NOMO-1 treated with dmso at 0.1 percent for 144 hours (cell line): ENCODE measurements around the gene FCRL6.
A peak's percentile ranks its signal among the peaks of the same experiment; 100 is the strongest.

Experiments used
- DNase-seq: peaks from one replicate; lab custom pipeline; 2025; ENCODE audit not compliant: unreplicated experiment; lab: John Stamatoyannopoulos, UW

FCRL6 gene

GRCh38 chr1:159835356-159835755 lies 33.2 kb downstream of the FCRL6 start:
- no peak for DNase-seq

GRCh38 chr1:159835862-159836525 lies 33.8 kb downstream of the FCRL6 start:
- no peak for DNase-seq

- no peak for DNase-seq
Observed at GRCh38 chr1:159838715-159839114, 36.6 kb downstream of the FCRL6 start.

- no peak for DNase-seq
Observed at GRCh38 chr1:159839116-159839849, 37.1 kb downstream of the FCRL6 start.

GRCh38 chr1:159841749-159842148 lies 39.6 kb downstream of the FCRL6 start:
- no peak for DNase-seq

- no peak for DNase-seq
Observed at GRCh38 chr1:159843459-159843858, 41.3 kb downstream of the FCRL6 start.

GRCh38 chr1:159845751-159846629 lies 43.8 kb downstream of the FCRL6 start:
- no peak for DNase-seq

- DNase-seq = no peak
Observed at GRCh38 chr1:159847231-159847630, 45.1 kb downstream of the FCRL6 start.

- DNase-seq = no peak
Observed at GRCh38 chr1:159848326-159848725, 46.2 kb downstream of the FCRL6 start.

GRCh38 chr1:159849626-159850366 lies 47.6 kb downstream of the FCRL6 start:
- DNase-seq = no peak

- DNase-seq = no peak
Observed at GRCh38 chr1:159851407-159851806, 49.2 kb downstream of the FCRL6 start.

- DNase-seq = no peak
Observed at GRCh38 chr1:159853417-159854115, 51.4 kb downstream of the FCRL6 start.

- no peak for DNase-seq
Observed at GRCh38 chr1:159854116-159854692, 52.0 kb downstream of the FCRL6 start.

- peak; percentile 85 for DNase-seq
Observed at GRCh38 chr1:159854693-159855192, 52.6 kb downstream of the FCRL6 start.

GRCh38 chr1:159855709-159856108 lies 53.5 kb downstream of the FCRL6 start:
- DNase-seq = no peak

- DNase-seq = no peak
Observed at GRCh38 chr1:159856576-159856975, 54.4 kb downstream of the FCRL6 start.

- DNase-seq = no peak
Observed at GRCh38 chr1:159857889-159858288, 55.7 kb downstream of the FCRL6 start.

GRCh38 chr1:159859767-159860322 lies 57.7 kb downstream of the FCRL6 start:
- no peak for DNase-seq

GRCh38 chr1:159860456-159860855 lies 58.3 kb downstream of the FCRL6 start:
- DNase-seq = no peak

- no peak for DNase-seq
Observed at GRCh38 chr1:159861218-159861617, 59.1 kb downstream of the FCRL6 start.
